ENCODE results near the gene SCRN1. TPM values are rescaled to one million over a fixed set of nuclear protein-coding genes. Genes with fewer than 3 reads are reported as not detected.

The SCRN1 gene
- total RNA-seq, 5 donors from 2014 or later (not counting 1 experiment from before 2014, with no cell fraction given): 3.4 to 12.5 (median 5.7) TPM

- Mint-ChIP-seq H3K36me3 (no peaks in the 10 kb centered on the region), H3K27ac (no peak overlapping the region), H3K4me3 (no peak overlapping the region), H3K9me3 (no peaks in the 10 kb centered on the region), H3K27me3 (peaks cover 7 to 22% of the 10 kb centered on the region in 2 donors), H3K4me1 (peaks cover 0 to 9% (median 4%) of the 10 kb centered on the region in 3 donors)
- CTCF ChIA-PET: no interaction called here
- no peaks in the 10 kb centered on the region for H3K9me3 ChIP-seq
- 81% methylated on average over 5 of the region's 7 CpGs for WGBS (ENCODE audit: insufficient coverage)
- H3K4me3 ChIP-seq (ENCODE audit: control insufficient read depth in 1 of 2, extremely low read depth in 1 of 2, low read length in 1 of 2): no peak overlapping the region
- peaks cover 2 to 11% of the 10 kb centered on the region in 2 experiments for H3K27me3 ChIP-seq (replicated peaks in 1 of 2; ENCODE audit: control insufficient read depth in 2 of 2, extremely low read depth in 1 of 2, insufficient read depth in 2 of 2, low read length in 1 of 2)
- DNase-seq (no peak), ATAC-seq (replicated peaks in 1 of 4) (no peak)
- H3K4me1 ChIP-seq (ENCODE audit: control insufficient read depth in 1 of 2, extremely low read depth in 1 of 2, insufficient read depth in 2 of 2, low read length in 2 of 2): peaks cover 0 to 5% of the 10 kb centered on the region in 2 experiments
- POLR2A ChIA-PET: no interaction called here
- H3K27ac ChIP-seq (ENCODE audit: low read length): no peak overlapping the region
- H3K36me3 ChIP-seq (ENCODE audit: control insufficient read depth in 2 of 2, extremely low read depth in 1 of 2, insufficient read depth in 1 of 2, low read length in 1 of 2): no peaks in the 10 kb centered on the region
These were observed 101.6 kb downstream of the SCRN1 start for GRCh38 chr7:29888006-29888405.

GRCh38 chr7:29886827-29887226 lies 102.8 kb downstream of the SCRN1 start:
- ATAC-seq (replicated peaks in 1 of 4): no peak

GRCh38 chr7:29885626-29886025 lies 104.0 kb downstream of the SCRN1 start:
- no peak overlapping the region for H3K27ac Mint-ChIP-seq
- no peak for ATAC-seq (replicated peaks in 1 of 4)
- ChIA-PET POLR2A (no interaction called here), CTCF (no interaction called here)
- H3K4me3 Mint-ChIP-seq: peak overlapping the region in 1 of 3 donors; percentile 58
- H3K27me3 Mint-ChIP-seq: peaks cover 11 to 32% of the 10 kb centered on the region in 2 donors
- H3K4me3 ChIP-seq (ENCODE audit: control insufficient read depth in 1 of 2, extremely low read depth in 1 of 2, low read length in 1 of 2): no peak overlapping the region
- DNase-seq: no peak
- peaks cover 0 to 5% of the 10 kb centered on the region in 2 experiments for H3K4me1 ChIP-seq (ENCODE audit: control insufficient read depth in 1 of 2, extremely low read depth in 1 of 2, insufficient read depth in 2 of 2, low read length in 2 of 2)
- peaks cover 0 to 14% (median 11%) of the 10 kb centered on the region in 3 donors for H3K4me1 Mint-ChIP-seq
- 60% methylated on average over 1 of the region's 3 CpGs for WGBS (ENCODE audit: insufficient coverage)
- H3K36me3 Mint-ChIP-seq: no peaks in the 10 kb centered on the region
- H3K36me3 ChIP-seq (ENCODE audit: control insufficient read depth in 2 of 2, extremely low read depth in 1 of 2, insufficient read depth in 1 of 2, low read length in 1 of 2): no peaks in the 10 kb centered on the region
- no peaks in the 10 kb centered on the region for H3K9me3 ChIP-seq
- no peak overlapping the region for H3K27ac ChIP-seq (ENCODE audit: low read length)
- peaks cover 2 to 12% of the 10 kb centered on the region in 2 experiments for H3K27me3 ChIP-seq (replicated peaks in 1 of 2; ENCODE audit: control insufficient read depth in 2 of 2, extremely low read depth in 1 of 2, insufficient read depth in 2 of 2, low read length in 1 of 2)
- H3K9me3 Mint-ChIP-seq: no peaks in the 10 kb centered on the region

More at GRCh38 chr7:29886827-29887226, 102.8 kb downstream of the SCRN1 start:
- ChIA-PET CTCF (no interaction called here), POLR2A (no interaction called here)
- Histone ChIP-seq H3K36me3 (ENCODE audit: control insufficient read depth in 2 of 2, extremely low read depth in 1 of 2, insufficient read depth in 1 of 2, low read length in 1 of 2) (no peaks in the 10 kb centered on the region), H3K9me3 (no peaks in the 10 kb centered on the region), H3K4me1 (ENCODE audit: control insufficient read depth in 1 of 2, extremely low read depth in 1 of 2, insufficient read depth in 2 of 2, low read length in 2 of 2) (peaks cover 0 to 5% of the 10 kb centered on the region in 2 experiments), H3K4me3 (ENCODE audit: control insufficient read depth in 1 of 2, extremely low read depth in 1 of 2, low read length in 1 of 2) (no peak overlapping the region), H3K27ac (ENCODE audit: low read length) (no peak overlapping the region), H3K27me3 (replicated peaks in 1 of 2; ENCODE audit: control insufficient read depth in 2 of 2, extremely low read depth in 1 of 2, insufficient read depth in 2 of 2, low read length in 1 of 2) (peaks cover 2 to 9% of the 10 kb centered on the region in 2 experiments)
- Mint-ChIP-seq H3K27me3 (peaks cover 7 to 27% of the 10 kb centered on the region in 2 donors), H3K4me3 (no peak overlapping the region), H3K9me3 (no peaks in the 10 kb centered on the region), H3K27ac (no peak overlapping the region), H3K36me3 (no peaks in the 10 kb centered on the region), H3K4me1 (peaks cover 0 to 14% (median 11%) of the 10 kb centered on the region in 3 donors)
- WGBS (ENCODE audit: insufficient coverage): 88% methylated on average over 2 of the region's 2 CpGs
- no peak for DNase-seq

GRCh38 chr7:29884399-29885272 lies 105.0 kb downstream of the SCRN1 start:
- Histone ChIP-seq H3K4me3 (ENCODE audit: control insufficient read depth in 1 of 2, extremely low read depth in 1 of 2, low read length in 1 of 2) (no peak overlapping the region), H3K4me1 (ENCODE audit: control insufficient read depth in 1 of 2, extremely low read depth in 1 of 2, insufficient read depth in 2 of 2, low read length in 2 of 2) (peaks cover 0 to 5% of the 10 kb centered on the region in 2 experiments), H3K27me3 (replicated peaks in 1 of 2; ENCODE audit: control insufficient read depth in 2 of 2, extremely low read depth in 1 of 2, insufficient read depth in 2 of 2, low read length in 1 of 2) (peaks cover 2 to 13% of the 10 kb centered on the region in 2 experiments), H3K9me3 (no peaks in the 10 kb centered on the region), H3K36me3 (ENCODE audit: control insufficient read depth in 2 of 2, extremely low read depth in 1 of 2, insufficient read depth in 1 of 2, low read length in 1 of 2) (no peaks in the 10 kb centered on the region), H3K27ac (ENCODE audit: low read length) (no peak overlapping the region)
- CTCF ChIA-PET: no interaction called here
- Mint-ChIP-seq H3K4me1 (peaks cover 0 to 14% (median 11%) of the 10 kb centered on the region in 3 donors), H3K36me3 (no peaks in the 10 kb centered on the region), H3K4me3 (peak overlapping the region; percentile 0 to 58 (median 1)), H3K27ac (no peak overlapping the region), H3K9me3 (no peaks in the 10 kb centered on the region), H3K27me3 (peaks cover 11 to 27% of the 10 kb centered on the region in 2 donors)
- POLR2A ChIA-PET: no interaction called here
- ATAC-seq (replicated peaks in 1 of 4) (peak in 2 of 4 experiments; percentile 35 to 42), DNase-seq (peak in 6 of 35 experiments; percentile 6 to 16 (median 10))
- 76% methylated on average over 13 of the region's 28 CpGs for WGBS (ENCODE audit: insufficient coverage)

GRCh38 chr7:29883462-29884398 lies 105.9 kb downstream of the SCRN1 start:
- ChIA-PET CTCF (no interaction called here), POLR2A (no interaction called here)
- H3K36me3 ChIP-seq (ENCODE audit: control insufficient read depth in 2 of 2, extremely low read depth in 1 of 2, insufficient read depth in 1 of 2, low read length in 1 of 2): no peaks in the 10 kb centered on the region
- ATAC-seq (replicated peaks in 1 of 4) (peak in 1 of 4 experiments; percentile 23), DNase-seq (peak in 1 of 35 experiments; percentile 4)
- no peak overlapping the region for H3K27ac ChIP-seq (ENCODE audit: low read length)
- peaks cover 0 to 5% of the 10 kb centered on the region in 2 experiments for H3K4me1 ChIP-seq (ENCODE audit: control insufficient read depth in 1 of 2, extremely low read depth in 1 of 2, insufficient read depth in 2 of 2, low read length in 2 of 2)
- Mint-ChIP-seq H3K36me3 (no peaks in the 10 kb centered on the region), H3K4me1 (peaks cover 0 to 14% (median 11%) of the 10 kb centered on the region in 3 donors), H3K4me3 (peak overlapping the region in 2 of 3 donors; percentile 51 to 61), H3K27ac (no peak overlapping the region), H3K9me3 (no peaks in the 10 kb centered on the region), H3K27me3 (peaks cover 11 to 27% of the 10 kb centered on the region in 2 donors)
- peak overlapping the region in 1 of 2 donors; percentile 26 for H3K4me3 ChIP-seq (ENCODE audit: control insufficient read depth in 1 of 2, extremely low read depth in 1 of 2, low read length in 1 of 2)
- WGBS (ENCODE audit: insufficient coverage): 47% methylated on average over 20 of the region's 46 CpGs
- no peaks in the 10 kb centered on the region for H3K9me3 ChIP-seq
- H3K27me3 ChIP-seq (replicated peaks in 1 of 2; ENCODE audit: control insufficient read depth in 2 of 2, extremely low read depth in 1 of 2, insufficient read depth in 2 of 2, low read length in 1 of 2): peaks cover 2 to 13% of the 10 kb centered on the region in 2 experiments

GRCh38 chr7:29882481-29882880 lies 107.1 kb downstream of the SCRN1 start:
- H3K9me3 ChIP-seq: no peaks in the 10 kb centered on the region
- no peak overlapping the region for H3K4me3 ChIP-seq (ENCODE audit: control insufficient read depth in 1 of 2, extremely low read depth in 1 of 2, low read length in 1 of 2)
- H3K36me3 ChIP-seq (ENCODE audit: control insufficient read depth in 2 of 2, extremely low read depth in 1 of 2, insufficient read depth in 1 of 2, low read length in 1 of 2): no peaks in the 10 kb centered on the region
- H3K36me3 Mint-ChIP-seq: no peaks in the 10 kb centered on the region
- DNase-seq: no peak
- H3K4me1 ChIP-seq (ENCODE audit: control insufficient read depth in 1 of 2, extremely low read depth in 1 of 2, insufficient read depth in 2 of 2, low read length in 2 of 2): peaks cover 0 to 5% of the 10 kb centered on the region in 2 experiments
- CTCF ChIA-PET: no interaction called here
- H3K9me3 Mint-ChIP-seq: no peaks in the 10 kb centered on the region
- no peak overlapping the region for H3K27ac ChIP-seq (ENCODE audit: low read length)
- peaks cover 2 to 13% of the 10 kb centered on the region in 2 experiments for H3K27me3 ChIP-seq (replicated peaks in 1 of 2; ENCODE audit: control insufficient read depth in 2 of 2, extremely low read depth in 1 of 2, insufficient read depth in 2 of 2, low read length in 1 of 2)
- H3K27me3 Mint-ChIP-seq: peaks cover 17 to 29% of the 10 kb centered on the region in 2 donors
- WGBS (ENCODE audit: insufficient coverage): 78% methylated on average over 1 of the region's 1 CpG
- H3K4me3 Mint-ChIP-seq: peak overlapping the region in 1 of 3 donors; percentile 61
- no peak overlapping the region for H3K27ac Mint-ChIP-seq
- POLR2A ChIA-PET: interaction anchor here in 1 of 2 donors (0.6 kb wide), 1 partner anchor 251 kb away, joined by 3 read pairs; no protein-coding TSS in a partner anchor
- peaks cover 0 to 16% (median 11%) of the 10 kb centered on the region in 3 donors for H3K4me1 Mint-ChIP-seq
- ATAC-seq (replicated peaks in 1 of 4): no peak

Measured in T-cell (primary cell).